ENCODE data around the gene ME2.

DNA sequence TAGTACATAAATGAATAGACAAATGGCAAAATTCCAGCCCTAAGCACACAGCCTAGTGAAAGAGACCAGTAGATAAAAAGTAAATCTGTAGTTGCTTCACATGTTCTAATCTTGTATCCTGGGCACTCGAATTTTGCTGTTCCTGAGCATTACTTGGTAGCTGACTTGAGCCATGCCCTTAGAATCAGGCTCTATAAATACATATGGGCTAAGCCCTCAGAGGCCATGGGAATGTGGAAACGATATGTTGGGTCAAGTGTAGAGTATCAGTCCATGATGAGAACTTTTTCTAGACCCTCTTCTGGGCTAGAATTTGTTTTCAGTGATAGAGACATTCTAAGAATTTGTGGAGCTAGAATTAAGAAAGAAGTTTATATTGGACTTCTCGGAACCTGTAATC is 110.8 kb downstream of the ME2 start:
- TF ChIP-seq, protein P1, sequence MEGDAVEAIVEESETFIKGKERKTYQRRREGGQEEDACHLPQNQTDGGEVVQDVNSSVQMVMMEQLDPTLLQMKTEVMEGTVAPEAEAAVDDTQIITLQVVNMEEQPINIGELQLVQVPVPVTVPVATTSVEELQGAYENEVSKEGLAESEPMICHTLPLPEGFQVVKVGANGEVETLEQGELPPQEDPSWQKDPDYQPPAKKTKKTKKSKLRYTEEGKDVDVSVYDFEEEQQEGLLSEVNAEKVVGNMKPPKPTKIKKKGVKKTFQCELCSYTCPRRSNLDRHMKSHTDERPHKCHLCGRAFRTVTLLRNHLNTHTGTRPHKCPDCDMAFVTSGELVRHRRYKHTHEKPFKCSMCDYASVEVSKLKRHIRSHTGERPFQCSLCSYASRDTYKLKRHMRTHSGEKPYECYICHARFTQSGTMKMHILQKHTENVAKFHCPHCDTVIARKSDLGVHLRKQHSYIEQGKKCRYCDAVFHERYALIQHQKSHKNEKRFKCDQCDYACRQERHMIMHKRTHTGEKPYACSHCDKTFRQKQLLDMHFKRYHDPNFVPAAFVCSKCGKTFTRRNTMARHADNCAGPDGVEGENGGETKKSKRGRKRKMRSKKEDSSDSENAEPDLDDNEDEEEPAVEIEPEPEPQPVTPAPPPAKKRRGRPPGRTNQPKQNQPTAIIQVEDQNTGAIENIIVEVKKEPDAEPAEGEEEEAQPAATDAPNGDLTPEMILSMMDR (IDR thresholded peaks at IDR 0.05), result no peak
- no peak for TF ChIP-seq EP300 (IDR thresholded peaks at IDR 0.05)
- no peak for TF ChIP-seq POLR2AphosphoS5 (IDR thresholded peaks at IDR 0.05)
- TF ChIP-seq POLR2A (IDR thresholded peaks at IDR 0.05), result no peak

All from stomach (tissue), 4 donors.